ENCODE results near the gene MGAT4B. TPM values are rescaled to one million over a fixed set of nuclear protein-coding genes. Genes with fewer than 3 reads are reported as not detected.
A peak's percentile ranks its signal among the peaks of the same experiment; 100 is the strongest.

Gene MGAT4B
- total and polyA plus RNA-seq, 2 of the 13 experiments (the other 11 are each of a cell fraction or from before 2014, with no cell fraction given): 93.5 to 130 TPM

DNA sequence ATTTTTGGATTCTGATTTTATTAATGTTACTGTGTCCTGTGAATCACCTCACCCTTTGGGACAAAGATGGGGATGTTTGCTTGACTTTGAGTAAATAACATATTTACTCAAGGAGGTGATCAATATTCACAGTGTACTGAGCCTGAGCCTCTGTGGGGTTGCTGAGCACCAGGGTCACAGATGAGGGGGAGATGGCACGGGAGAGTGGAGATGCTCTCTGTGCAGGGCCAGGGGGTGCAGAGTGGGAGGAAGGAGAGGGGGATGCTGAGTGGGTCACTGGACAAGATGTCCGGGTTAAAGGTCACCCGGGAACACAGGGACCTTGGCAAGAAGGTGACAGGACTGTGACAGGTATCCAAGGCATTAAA, 18.1 kb upstream of the MGAT4B start (continued):
- TF ChIP-seq FOXP1 (IDR thresholded peaks at IDR 0.05): no peak
- TF ChIP-seq FOXP1 (CRISPR knock-in tag; IDR thresholded peaks at IDR 0.05): peak; percentile 87

GRCh38 chr5:179823937-179824744, 17.5 kb upstream of the MGAT4B start:
- 85% methylated on average over 14 of the region's 22 CpGs for WGBS (ENCODE audit: low lambda C conversion rate)
- Histone ChIP-seq H3K9me3 (ENCODE audit: low read length) (no peaks in the 10 kb centered on the region), H3K4me3 (replicated peaks in 1 of 3; ENCODE audit: insufficient read depth in 1 of 3, low read depth in 2 of 3, low read length in 3 of 3) (peak overlapping the region in 2 of 3 experiments; percentile 23 to 44; a peak in 2 of 6 replicates), H3K36me3 (replicated peaks in 1 of 2; ENCODE audit: control insufficient read depth in 1 of 2, insufficient read depth in 2 of 2, low read length in 2 of 2) (peaks cover 25 to 49% of the 10 kb centered on the region in 2 experiments), H4K20me1 (ENCODE audit: insufficient read depth, low read length) (peaks cover 51% of the 10 kb centered on the region), H3K4me2 (ENCODE audit: low read depth, low read length) (peak overlapping the region; percentile 75), H3K27ac (ENCODE audit: extremely low read length, insufficient read depth, low read length) (peak overlapping the region; percentile 62), H3K79me2 (ENCODE audit: insufficient read depth, low read length) (peaks cover 50% of the 10 kb centered on the region), H3K4me1 (ENCODE audit: insufficient read depth, low read length) (peaks cover 84% of the 10 kb centered on the region), H3K27me3 (ENCODE audit: control insufficient read depth in 1 of 2, insufficient read depth in 2 of 2, low read length in 2 of 2) (no peaks in the 10 kb centered on the region), H2AFZ (ENCODE audit: low read length) (no peak overlapping the region), H3K9ac (ENCODE audit: insufficient read depth, low read depth, low read length) (peak overlapping the region; percentile 29; the same call in 1 of the 2 replicates)
- ChIA-PET POLR2A (interaction anchor here (1.0 to 2.9 kb wide), 4 partner anchors 14 to 31 kb away, joined by 3 to 13 read pairs (median 10); partner anchors contain the start of gene LTC4S), CTCF (ENCODE audit: low intra/inter-chr PET ratio, low total read pairs) (interaction anchor here (1.4 kb wide), 1 partner anchor 22 kb away, joined by 3 read pairs; no protein-coding TSS in a partner anchor)
- no peak for DNase-seq (ENCODE audit: low spot score)
- no peak for ATAC-seq
- FAIRE-seq: peak; percentile 23
- BruUV-seq (replicated peaks): no TSS peak
- in situ Hi-C loops (cut with HindIII; ENCODE audit: extremely low pct_ligation_motif_present, low pct_unique_long_range_greater_than_20kb): no loop called here
- intact Hi-C loops (cut with micrococcal nuclease; ENCODE audit: unreplicated experiment): no loop called here
- TF ChIP-seq ZBTB4 (CRISPR knock-in tag; IDR thresholded peaks at IDR 0.05; ENCODE audit: borderline replicate concordance) (0 out of 2 replicates have a peak, but pooled peaks have one; percentile 58), HNRNPL (IDR thresholded peaks at IDR 0.05; ENCODE audit: low read depth, low read length) (0 out of 2 replicates have a peak, but pooled peaks have one; percentile 47), MLX (CRISPR knock-in tag; IDR thresholded peaks at IDR 0.05) (no peak), NR1H2 (CRISPR knock-in tag; IDR thresholded peaks at IDR 0.05; ENCODE audit: borderline replicate concordance, low read depth) (no peak), FOXC1 (CRISPR knock-in tag; IDR thresholded peaks at IDR 0.05; ENCODE audit: borderline replicate concordance) (0 out of 2 replicates have a peak, but pooled peaks have one; percentile 11), ZNF225 (CRISPR knock-in tag; IDR thresholded peaks at IDR 0.05) (peak; percentile 40; the same call in 1 of the 2 replicates), SIN3B (IDR thresholded peaks at IDR 0.05; ENCODE audit: low read length) (no peak), POLR2A (IDR thresholded peaks at IDR 0.05; ENCODE audit: insufficient read depth in 1 of 2, low read depth in 2 of 2, low read length in 2 of 2) (peak in 1 of 2 experiments; percentile 31; a peak in 1 of 4 replicates), RBM22 (optimal IDR thresholded peaks at IDR 0.05; ENCODE audit: low read length) (peak; percentile 63), AGO2 (optimal IDR thresholded peaks at IDR 0.05; ENCODE audit: low read depth, low read length) (peak; percentile 98), ISL2 (CRISPR knock-in tag; IDR thresholded peaks at IDR 0.05) (peak; percentile 42; the same call in 1 of the 2 replicates), HNRNPLL (IDR thresholded peaks at IDR 0.05; ENCODE audit: low read depth, low read length, poor library complexity, severe bottlenecking) (peak; percentile 22), ZBTB38 (CRISPR knock-in tag; IDR thresholded peaks at IDR 0.05) (peak; percentile 75; the same call in 1 of the 2 replicates), KDM5B (CRISPR knock-in tag; IDR thresholded peaks at IDR 0.05; ENCODE audit: borderline replicate concordance) (peak; percentile 47; the same call in 1 of the 2 replicates)

Measured in HepG2 (cell line).